Activated naive CD8-positive, alpha-beta T cell (primary cell): ENCODE data around the gene TBL1X.
"Not testable (repeated sequence)": the region's sequence is repeated elsewhere in the genome, so short reads cannot be mapped to it uniquely, and the experiment has no call there.

ENCODE experiments used
- H3K27ac Mint-ChIP-seq: one replicate; pipeline ENCODE4 v1.8.0; 2021; ENCODE audit warnings: mixed read lengths
- H3K27me3 Mint-ChIP-seq: one replicate; pipeline ENCODE4 v1.8.0; 2021; ENCODE audit warnings: mixed read lengths
- H3K36me3 Mint-ChIP-seq: one replicate; pipeline ENCODE4 v1.8.0; 2021; ENCODE audit warnings: mixed read lengths
- H3K4me1 Mint-ChIP-seq: one replicate; pipeline ENCODE4 v1.8.0; 2021; ENCODE audit warnings: low read depth, mixed read lengths
- H3K4me3 Mint-ChIP-seq: one replicate; pipeline ENCODE4 v1.8.0; 2021; ENCODE audit warnings: mild to moderate bottlenecking, mixed read lengths
- H3K9me3 Mint-ChIP-seq: one replicate; pipeline ENCODE4 v1.8.0; 2021; ENCODE audit warnings: low read depth, mixed read lengths

TBL1X gene

DNA sequence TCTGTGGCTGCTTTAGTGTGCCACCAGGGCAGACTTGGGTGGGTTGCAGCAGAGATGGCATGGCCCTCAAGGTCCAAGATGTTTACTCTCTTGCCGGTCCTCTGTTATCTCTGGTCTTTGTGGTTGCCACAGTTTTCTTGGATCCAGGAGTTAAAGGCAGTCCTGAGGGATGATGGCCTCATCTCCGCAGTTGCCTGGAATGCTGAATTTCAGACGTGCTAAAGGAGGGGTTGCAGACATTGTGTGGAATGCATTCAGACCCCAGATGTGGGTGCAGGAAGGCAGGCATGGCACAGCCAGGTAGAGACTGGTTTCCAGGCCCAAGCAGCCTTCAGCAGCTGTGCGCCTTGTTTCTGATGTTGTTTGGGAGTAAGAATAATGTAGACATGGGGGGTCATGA lies 64.4 kb downstream of the TBL1X start:
- Mint-ChIP-seq H3K4me1 (peaks cover 52% of the 10 kb centered on the region), H3K36me3 (no peaks in the 10 kb centered on the region), H3K27ac (no peak overlapping the region), H3K4me3 (no peak overlapping the region), H3K9me3 (no peaks in the 10 kb centered on the region), H3K27me3 (no peaks in the 10 kb centered on the region)

DNA sequence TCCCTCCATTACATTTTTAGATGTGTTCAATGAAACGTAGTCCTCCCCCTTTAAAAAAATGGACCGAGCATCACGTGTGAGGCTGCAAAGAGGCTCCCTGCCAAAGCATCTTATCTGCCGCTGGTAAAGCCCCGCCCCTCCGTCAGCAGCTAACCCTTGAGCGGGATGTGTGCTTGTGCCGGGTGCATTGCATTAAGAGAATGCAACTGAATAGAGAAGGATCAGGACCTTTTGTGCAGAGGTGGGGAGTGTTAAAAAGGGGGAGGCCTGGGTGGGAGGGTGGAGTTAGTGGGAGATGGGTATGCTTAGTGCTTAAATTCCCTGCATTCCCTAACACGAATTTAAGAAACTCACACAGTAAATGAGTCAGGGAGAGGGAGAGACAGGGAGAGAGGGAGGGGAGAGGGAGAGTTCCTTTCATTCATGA lies 66.0 kb downstream of the TBL1X start:
- peak overlapping the region; percentile 47 for H3K27ac Mint-ChIP-seq
- peak overlapping the region; percentile 74 for H3K4me3 Mint-ChIP-seq

DNA sequence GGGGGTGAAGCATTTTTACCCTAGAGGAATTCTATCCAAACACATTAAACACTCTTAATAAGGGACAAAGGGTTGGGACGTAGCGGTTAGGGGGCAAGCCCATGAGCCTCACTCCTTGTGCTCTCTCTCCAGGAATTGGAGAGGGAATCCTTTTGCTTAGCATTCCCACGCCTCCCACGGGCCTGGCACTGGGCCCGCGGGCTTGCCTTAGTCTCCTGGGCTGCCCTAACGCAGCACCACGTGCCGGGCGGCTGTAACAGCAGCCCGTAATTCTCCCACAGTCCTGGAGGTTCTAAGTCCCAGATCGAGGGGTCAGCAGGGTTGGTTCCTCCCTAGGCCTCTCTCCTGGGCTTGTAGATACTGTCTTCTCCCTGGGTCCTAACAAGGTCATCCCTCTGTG lies 67.5 kb downstream of the TBL1X start:
- no peaks in the 10 kb centered on the region for H3K9me3 Mint-ChIP-seq
- peaks cover 49% of the 10 kb centered on the region for H3K4me1 Mint-ChIP-seq
- H3K27me3 Mint-ChIP-seq, result no peaks in the 10 kb centered on the region
- H3K4me3 Mint-ChIP-seq, result no peak overlapping the region
- peaks cover 3% of the 10 kb centered on the region for H3K36me3 Mint-ChIP-seq
- no peak overlapping the region for H3K27ac Mint-ChIP-seq

More for the DNA sequence above, 66.0 kb downstream of the TBL1X start:
- Mint-ChIP-seq H3K36me3 (no peaks in the 10 kb centered on the region), H3K9me3 (no peaks in the 10 kb centered on the region), H3K27me3 (no peaks in the 10 kb centered on the region), H3K4me1 (peaks cover 52% of the 10 kb centered on the region)

DNA sequence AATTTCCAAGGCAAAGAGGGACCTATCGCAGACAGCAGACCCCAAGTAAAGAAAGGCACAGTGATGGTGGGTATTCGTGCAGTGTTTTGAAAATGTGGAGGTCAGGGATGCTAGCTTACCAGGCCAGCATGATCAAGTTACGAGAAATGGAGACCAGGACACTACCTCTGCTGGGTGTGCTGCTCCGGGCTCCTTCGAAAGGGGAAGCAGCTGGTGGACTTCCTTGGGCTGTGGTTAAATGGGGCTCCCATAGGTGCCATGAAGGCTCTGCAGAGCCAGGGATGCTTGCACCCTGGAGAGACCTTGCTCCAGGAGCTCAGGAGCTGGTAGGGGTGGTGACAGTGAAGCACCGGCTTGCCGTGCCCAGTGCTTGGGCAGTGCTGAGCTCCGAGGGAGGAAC lies 68.8 kb downstream of the TBL1X start:
- H3K27me3 Mint-ChIP-seq, result no peaks in the 10 kb centered on the region
- peaks cover 4% of the 10 kb centered on the region for H3K36me3 Mint-ChIP-seq
- H3K4me1 Mint-ChIP-seq, result peaks cover 55% of the 10 kb centered on the region
- H3K4me3 Mint-ChIP-seq, result no peak overlapping the region
- no peak overlapping the region for H3K27ac Mint-ChIP-seq
- no peaks in the 10 kb centered on the region for H3K9me3 Mint-ChIP-seq

DNA sequence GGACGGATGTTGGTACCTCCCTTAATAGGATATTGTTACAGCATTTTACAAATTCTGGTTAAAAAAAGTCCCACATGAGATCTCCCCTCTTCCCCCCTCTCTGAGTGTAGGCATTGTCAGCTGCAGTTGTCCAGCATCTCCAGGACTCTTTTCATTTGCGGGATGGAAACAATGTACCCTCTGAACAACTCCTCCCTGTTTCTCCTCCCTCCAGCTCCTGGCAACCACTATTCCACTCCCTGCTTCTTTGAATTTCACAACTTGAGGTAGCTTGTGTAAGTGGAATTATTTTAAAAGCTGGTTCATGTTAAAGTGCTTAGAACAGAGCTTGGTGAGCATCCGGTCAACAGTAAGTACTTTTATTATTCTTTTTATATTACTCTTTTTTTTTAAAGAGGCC lies 69.8 kb downstream of the TBL1X start:
- H3K27me3 Mint-ChIP-seq, result no peaks in the 10 kb centered on the region
- H3K4me3 Mint-ChIP-seq, result no peak overlapping the region
- peaks cover 59% of the 10 kb centered on the region for H3K4me1 Mint-ChIP-seq
- H3K27ac Mint-ChIP-seq, result no peak overlapping the region
- H3K9me3 Mint-ChIP-seq, result no peaks in the 10 kb centered on the region
- H3K36me3 Mint-ChIP-seq, result peaks cover 6% of the 10 kb centered on the region

DNA sequence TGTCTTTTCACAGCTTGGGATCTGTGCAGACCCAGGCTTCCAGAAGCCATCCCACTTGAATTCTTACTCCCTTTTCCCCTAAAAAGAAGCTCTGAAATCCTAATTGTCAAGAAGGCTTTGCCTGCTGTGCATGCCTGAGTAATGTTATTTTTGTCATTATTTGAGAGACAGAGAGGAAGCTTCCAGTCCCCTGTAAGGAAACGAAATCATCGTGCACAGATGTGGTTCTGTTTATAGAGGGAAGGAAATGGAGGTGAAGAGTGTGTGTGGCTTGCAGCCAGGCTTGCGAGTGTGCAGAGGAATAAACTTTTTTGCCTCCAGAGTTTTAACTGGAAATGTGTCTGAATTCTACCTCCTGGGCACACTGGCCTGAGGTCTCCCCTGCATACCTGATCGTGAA lies 70.2 kb downstream of the TBL1X start:
- Mint-ChIP-seq H3K27ac (no peak overlapping the region), H3K4me3 (no peak overlapping the region), H3K36me3 (peaks cover 8% of the 10 kb centered on the region), H3K4me1 (peaks cover 62% of the 10 kb centered on the region), H3K9me3 (no peaks in the 10 kb centered on the region), H3K27me3 (no peaks in the 10 kb centered on the region)

DNA sequence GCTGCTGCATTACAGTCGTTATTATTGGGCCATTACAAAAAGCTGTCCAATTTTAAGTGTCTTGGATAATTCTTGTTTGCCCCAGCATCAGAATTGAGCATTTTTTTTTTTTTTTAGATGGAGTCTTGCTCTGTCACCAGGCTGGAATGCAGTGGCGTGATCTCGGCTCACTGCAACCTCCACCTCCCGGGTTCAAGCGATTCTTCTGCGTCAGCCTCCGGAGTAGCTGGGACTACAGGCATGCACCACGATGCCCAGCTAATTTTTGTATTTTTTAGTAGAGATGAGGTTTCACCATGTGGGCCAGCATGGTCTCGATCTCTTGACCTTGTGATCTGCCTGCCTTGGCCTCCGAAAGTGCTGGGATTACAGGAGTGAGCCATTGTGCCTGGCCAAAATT lies 71.3 kb downstream of the TBL1X start:
- H3K27ac Mint-ChIP-seq, H3K27me3 Mint-ChIP-seq, H3K4me3 Mint-ChIP-seq, H3K9me3 Mint-ChIP-seq, H3K36me3 Mint-ChIP-seq: not testable (repeated sequence)
- H3K4me1 Mint-ChIP-seq, result peaks cover 55% of the 10 kb centered on the region

DNA sequence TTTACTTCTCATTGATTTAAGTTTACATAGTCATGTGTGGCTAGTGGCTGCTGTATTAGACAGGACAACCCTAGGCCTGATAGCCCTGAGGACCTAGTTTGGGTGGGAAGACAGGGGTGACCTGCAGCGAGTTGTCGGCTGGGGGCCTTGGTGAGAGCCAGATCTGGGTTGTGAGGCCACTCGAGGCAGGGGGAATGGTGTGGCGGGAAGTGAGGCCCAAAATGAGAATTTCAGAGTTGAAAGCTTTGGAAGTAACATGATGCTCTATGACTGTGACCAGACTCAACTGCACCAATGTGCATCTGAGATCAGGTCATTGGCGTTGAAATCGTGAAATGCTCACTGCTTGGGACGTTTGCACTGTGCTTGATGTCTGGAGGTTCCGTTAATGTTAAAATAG lies 72.9 kb downstream of the TBL1X start:
- Mint-ChIP-seq H3K27me3 (no peaks in the 10 kb centered on the region), H3K27ac (no peak overlapping the region), H3K36me3 (peaks cover 8% of the 10 kb centered on the region), H3K9me3 (no peaks in the 10 kb centered on the region), H3K4me1 (peaks cover 54% of the 10 kb centered on the region), H3K4me3 (no peak overlapping the region)

DNA sequence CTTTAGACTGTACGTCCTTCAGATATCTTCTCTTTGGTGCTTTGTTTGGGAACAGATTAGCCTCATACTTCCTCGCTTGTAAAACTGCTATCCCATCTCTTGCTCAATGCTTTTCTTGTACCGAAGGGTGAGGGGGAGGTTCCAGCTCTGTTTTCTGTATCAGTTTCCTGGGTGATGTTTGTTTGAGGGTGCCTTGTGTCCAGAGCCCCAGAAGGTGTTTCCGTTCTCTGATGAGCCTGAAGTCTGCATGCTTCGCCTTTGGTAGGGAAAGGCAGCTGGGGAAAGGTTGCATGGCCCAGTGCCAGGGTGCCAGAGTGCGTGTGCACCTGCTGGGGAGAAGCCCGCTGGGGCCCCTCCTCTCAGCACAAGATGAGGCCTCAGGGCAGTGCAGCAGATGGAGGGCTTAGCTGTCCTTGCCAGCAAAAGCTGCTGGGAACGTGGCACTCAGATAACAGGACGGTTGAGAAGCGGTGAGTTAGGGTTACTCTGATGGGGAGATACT lies 73.7 kb downstream of the TBL1X start:
- Mint-ChIP-seq H3K4me1 (peaks cover 49% of the 10 kb centered on the region), H3K4me3 (peak overlapping the region; percentile 27), H3K36me3 (peaks cover 8% of the 10 kb centered on the region), H3K27ac (no peak overlapping the region), H3K27me3 (no peaks in the 10 kb centered on the region), H3K9me3 (no peaks in the 10 kb centered on the region)

DNA sequence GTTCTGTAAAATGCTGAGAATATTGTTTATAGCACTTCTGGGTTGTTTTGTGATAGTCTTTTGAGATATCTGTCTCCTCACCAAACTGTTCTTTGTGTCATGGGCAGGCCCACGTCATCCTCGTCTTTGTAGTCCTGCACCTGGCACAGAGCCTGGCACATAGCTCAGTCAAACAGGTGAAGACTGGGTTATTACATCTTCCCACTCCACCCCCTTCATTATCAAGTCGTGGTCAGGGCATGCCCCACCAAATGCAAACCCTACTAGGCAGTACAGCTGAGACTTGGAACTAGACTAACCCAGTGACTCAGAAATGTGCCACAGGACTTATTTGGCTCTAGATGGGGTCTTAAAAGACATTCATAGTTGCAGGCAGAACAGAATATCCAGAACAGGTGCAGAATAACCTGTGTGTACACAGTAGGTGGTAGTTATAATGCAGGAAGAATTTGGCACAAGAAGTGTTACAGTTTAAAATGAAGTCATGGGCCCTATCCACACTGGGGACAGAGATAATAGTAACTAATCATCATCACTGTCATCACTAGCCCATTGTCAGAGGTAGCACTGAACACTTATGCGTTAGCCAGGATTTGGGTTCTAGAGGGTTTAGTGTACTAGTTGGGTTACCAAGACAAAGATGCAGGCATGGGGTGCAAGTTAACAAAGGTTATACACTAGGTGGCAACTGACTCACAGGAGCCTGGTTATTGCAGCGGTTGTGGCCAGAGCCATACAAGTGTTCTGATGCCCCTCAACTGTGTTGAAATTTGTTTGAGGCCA lies 74.9 kb downstream of the TBL1X start:
- peak overlapping the region; percentile 16 for H3K27ac Mint-ChIP-seq
- H3K9me3 Mint-ChIP-seq, result no peaks in the 10 kb centered on the region
- no peaks in the 10 kb centered on the region for H3K27me3 Mint-ChIP-seq
- peaks cover 40% of the 10 kb centered on the region for H3K4me1 Mint-ChIP-seq
- H3K4me3 Mint-ChIP-seq, result no peak overlapping the region
- peaks cover 8% of the 10 kb centered on the region for H3K36me3 Mint-ChIP-seq

DNA sequence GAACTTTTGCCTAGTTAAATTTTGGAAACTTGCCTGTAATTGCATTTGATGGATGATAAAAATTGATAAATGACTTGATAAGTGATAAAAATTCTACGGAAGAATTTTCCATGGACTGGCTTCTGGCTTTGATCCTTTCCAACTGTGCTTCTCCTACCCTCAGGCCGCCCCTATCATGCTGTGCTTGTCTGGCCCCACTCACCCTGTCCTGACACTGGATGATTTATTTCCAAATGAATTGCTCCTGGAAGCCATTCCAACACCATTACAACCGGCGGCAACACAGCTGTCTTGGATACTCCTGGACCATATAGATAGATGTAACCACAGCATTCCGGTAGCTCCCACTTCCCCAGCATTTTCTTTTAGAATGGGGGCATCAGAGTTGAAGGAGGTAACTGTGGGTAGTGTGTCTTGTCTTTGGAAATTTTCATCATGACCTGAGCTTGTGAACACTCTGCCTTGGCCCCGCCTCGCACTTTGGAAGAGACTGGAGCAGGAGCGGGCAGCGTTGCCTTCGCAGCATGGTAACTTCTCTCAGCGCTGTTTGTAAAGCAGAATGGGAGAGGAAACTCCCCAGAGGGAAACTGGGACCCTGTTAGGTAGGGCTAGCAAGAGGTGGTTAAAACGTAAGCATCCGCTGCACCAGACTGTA lies 77.4 kb downstream of the TBL1X start:
- no peak overlapping the region for H3K4me3 Mint-ChIP-seq

DNA sequence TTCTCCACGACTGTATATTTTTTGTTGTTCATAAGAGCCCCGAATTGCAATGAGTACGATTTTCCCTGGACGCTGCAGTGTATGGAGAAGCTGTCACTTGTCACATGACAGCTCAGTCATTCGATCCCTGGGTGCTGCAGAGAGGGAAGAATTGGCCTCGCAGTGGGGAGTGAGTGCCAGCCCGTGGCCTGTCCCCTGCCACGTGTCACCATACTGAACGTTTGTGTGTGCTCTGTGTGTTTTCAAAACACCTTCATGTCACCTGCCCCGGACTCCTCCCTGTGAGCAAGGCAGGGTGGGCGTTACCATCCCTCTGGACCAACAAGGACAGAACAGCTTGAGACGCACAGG lies 77.9 kb downstream of the TBL1X start:
- H3K4me3 Mint-ChIP-seq, result no peak overlapping the region
- H3K9me3 Mint-ChIP-seq, result no peaks in the 10 kb centered on the region
- peaks cover 7% of the 10 kb centered on the region for H3K36me3 Mint-ChIP-seq
- no peak overlapping the region for H3K27ac Mint-ChIP-seq
- H3K27me3 Mint-ChIP-seq, result no peaks in the 10 kb centered on the region
- H3K4me1 Mint-ChIP-seq, result peaks cover 29% of the 10 kb centered on the region

More for the DNA sequence above, 77.4 kb downstream of the TBL1X start:
- H3K4me1 Mint-ChIP-seq, result peaks cover 33% of the 10 kb centered on the region
- peaks cover 9% of the 10 kb centered on the region for H3K36me3 Mint-ChIP-seq
- H3K9me3 Mint-ChIP-seq, result no peaks in the 10 kb centered on the region
- no peaks in the 10 kb centered on the region for H3K27me3 Mint-ChIP-seq
- H3K27ac Mint-ChIP-seq, result no peak overlapping the region

DNA sequence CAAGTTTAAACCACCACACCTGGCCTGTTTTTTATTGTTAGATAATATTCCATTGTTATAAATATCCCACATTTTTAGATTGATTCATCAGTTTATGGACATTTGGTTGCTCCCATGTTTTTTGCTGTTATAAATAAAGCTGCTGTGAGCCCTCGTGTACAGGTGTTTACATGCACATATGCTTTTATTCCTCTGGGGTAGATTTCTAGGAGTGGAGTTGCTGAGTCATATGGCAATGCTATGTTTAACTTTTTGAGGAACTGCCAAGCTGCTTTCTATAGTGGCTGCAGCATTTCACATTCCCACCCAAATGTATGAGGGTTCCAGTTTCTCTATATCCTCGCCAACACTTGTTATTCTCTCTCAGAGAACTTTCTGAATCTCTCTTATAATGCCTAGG lies 90.5 kb downstream of the TBL1X start:
- Mint-ChIP-seq H3K27me3 (no peaks in the 10 kb centered on the region), H3K36me3 (no peaks in the 10 kb centered on the region), H3K9me3 (no peaks in the 10 kb centered on the region), H3K4me1 (peaks cover 40% of the 10 kb centered on the region), H3K27ac (no peak overlapping the region), H3K4me3 (no peak overlapping the region)

DNA sequence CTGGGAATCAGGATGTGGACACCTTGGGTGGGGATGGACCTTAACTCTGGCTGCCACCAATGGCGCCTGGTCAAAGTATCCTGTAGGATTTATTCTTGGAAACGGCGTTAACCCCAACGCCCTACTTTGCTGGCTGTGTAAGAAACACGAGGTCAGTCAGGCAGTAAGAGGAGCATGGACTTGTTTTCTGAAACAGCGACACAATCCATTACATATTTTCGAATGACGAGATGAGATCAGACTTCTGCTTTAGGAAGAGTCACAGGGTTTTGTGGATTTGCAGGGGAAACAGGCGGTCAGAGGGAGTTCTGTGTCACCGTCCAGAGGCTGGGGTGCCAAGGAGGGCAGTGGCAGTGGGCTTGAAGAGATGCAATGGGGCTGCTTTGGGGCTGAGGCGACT lies 92.2 kb downstream of the TBL1X start:
- Mint-ChIP-seq H3K27me3 (no peaks in the 10 kb centered on the region), H3K36me3 (no peaks in the 10 kb centered on the region), H3K4me3 (no peak overlapping the region), H3K27ac (no peak overlapping the region), H3K9me3 (no peaks in the 10 kb centered on the region), H3K4me1 (peaks cover 42% of the 10 kb centered on the region)

DNA sequence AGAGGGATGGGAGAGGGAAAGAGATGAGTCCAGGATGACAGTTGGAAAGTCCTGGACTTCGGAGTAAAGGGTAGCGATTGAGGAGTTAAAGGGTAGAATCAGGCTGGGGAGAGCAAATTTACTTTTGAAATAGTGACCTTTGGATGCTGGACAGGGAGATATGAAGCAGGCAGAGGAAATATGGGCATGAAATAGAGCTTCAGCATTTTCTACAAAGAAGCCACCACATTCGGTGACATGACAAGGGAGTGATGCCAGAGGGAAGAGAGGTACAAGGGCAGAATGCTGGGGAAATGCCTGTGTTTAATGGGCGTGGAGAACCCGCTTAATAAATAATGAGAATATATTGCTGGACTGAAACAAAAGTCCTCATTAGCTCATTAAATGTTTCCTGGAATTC lies 92.7 kb downstream of the TBL1X start:
- Mint-ChIP-seq H3K9me3 (no peaks in the 10 kb centered on the region), H3K36me3 (no peaks in the 10 kb centered on the region), H3K4me1 (peaks cover 39% of the 10 kb centered on the region), H3K27ac (no peak overlapping the region), H3K27me3 (no peaks in the 10 kb centered on the region), H3K4me3 (no peak overlapping the region)

DNA sequence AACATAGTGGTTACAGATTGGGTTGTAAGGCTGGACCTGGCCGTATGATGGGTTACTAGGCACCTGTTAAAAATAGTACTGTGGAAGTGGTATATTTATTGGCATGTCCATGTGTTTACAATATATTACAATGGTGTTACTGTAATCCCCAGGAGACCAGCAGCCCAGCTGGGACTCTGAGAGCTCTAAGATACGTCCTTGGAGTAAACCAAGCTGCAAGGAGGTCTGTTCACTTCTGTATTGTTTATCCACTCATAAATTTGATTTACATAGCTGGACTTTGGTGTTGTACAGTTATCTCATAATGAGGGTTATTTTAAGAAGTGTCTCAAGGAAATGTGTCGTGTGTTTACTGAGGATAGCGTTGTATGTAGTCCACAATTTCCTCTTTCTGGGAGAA lies 93.8 kb downstream of the TBL1X start:
- Mint-ChIP-seq H3K36me3 (no peaks in the 10 kb centered on the region), H3K4me1 (peaks cover 40% of the 10 kb centered on the region), H3K9me3 (no peaks in the 10 kb centered on the region), H3K4me3 (no peak overlapping the region), H3K27ac (no peak overlapping the region), H3K27me3 (no peaks in the 10 kb centered on the region)
